GM21825 (cell line): ENCODE data around the gene ABCB11.
"Not testable (repeated sequence)": the region's sequence is repeated elsewhere in the genome, so short reads cannot be mapped to it uniquely, and the experiment has no call there.

Experiments
- ATAC-seq: cut with Tn5 transposase; IDR thresholded peaks from one replicate; pipeline ENCODE4 v1.9.1; 2021; ENCODE audit warnings: mild to moderate bottlenecking, moderate library complexity; ENCODE audit not compliant: unreplicated experiment

ABCB11 gene

DNA sequence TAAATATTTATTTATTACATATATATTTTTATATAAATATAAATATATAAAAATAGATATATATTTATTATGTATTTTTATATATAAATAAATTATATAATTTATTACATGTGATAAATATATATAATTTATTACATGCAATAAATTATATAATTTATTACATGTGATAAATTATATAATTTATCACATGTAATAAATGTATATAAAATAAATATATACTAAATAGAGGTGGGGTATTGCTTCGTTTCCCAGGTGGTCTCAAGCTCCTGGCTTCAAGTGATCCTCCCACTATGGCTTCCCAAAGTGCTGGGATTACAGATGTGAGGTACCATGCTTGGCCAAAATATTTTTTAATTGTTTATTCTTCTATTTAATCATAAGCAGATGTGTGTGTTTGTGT lies 133.7 kb downstream of the ABCB11 start:
- ATAC-seq, result no peak

DNA sequence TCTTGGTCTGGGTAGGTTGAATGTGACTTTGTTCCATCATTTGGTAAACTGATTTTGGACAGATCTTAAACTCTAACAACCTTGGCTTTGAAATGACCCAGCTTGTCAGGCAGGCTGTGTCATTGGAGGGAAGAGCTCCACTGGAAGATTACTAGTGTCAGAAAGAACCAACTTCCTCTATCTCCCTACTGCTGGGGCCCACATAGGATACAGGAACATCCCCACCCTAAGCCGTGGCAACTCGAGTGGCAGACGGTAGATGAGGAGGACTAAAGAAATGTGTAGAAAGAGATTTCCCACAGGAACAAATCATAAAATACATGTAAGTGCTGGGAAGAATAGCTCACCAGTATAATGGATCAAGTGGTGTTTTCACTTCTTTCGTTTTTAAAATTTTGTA lies 134.3 kb downstream of the ABCB11 start:
- ATAC-seq, result no peak

DNA sequence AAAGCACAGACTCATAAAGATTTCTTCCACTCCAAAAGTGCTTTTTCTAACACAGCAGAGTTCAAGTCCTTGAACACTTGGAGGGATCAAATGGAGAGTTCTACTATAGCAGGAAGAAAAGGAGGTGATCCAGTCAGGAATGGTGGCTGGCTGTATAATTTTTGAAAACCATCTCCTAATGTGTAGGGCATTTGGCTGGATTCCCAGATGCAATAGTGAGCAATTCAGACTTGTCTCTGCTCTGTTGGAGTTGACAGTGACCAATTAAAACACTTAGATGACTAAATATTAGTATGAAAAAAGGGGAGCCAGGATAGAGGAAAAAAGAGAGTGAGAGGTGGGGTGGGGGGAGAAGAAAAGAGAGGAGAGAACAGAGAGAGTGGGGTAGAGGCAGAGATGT lies 135.4 kb downstream of the ABCB11 start:
- ATAC-seq, result no peak

DNA sequence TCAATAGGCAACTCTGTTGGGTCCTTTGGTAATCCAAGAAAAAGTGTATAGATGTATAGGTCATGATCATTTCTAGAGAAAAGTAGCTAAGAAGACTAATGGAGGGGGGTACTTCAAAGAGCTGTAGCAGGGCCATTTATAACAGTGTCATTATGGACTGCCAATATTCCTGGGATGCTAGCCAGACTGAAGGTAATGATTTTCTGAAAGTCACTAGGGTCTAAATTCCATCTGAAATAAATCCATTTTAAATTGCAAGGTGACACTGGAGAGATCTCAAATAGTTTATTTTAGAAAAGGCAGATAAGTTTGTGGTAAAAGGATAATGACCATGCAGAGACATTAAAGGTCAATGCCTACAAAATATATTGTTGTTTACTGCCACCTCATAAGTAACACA lies 136.4 kb downstream of the ABCB11 start:
- ATAC-seq, result no peak

DNA sequence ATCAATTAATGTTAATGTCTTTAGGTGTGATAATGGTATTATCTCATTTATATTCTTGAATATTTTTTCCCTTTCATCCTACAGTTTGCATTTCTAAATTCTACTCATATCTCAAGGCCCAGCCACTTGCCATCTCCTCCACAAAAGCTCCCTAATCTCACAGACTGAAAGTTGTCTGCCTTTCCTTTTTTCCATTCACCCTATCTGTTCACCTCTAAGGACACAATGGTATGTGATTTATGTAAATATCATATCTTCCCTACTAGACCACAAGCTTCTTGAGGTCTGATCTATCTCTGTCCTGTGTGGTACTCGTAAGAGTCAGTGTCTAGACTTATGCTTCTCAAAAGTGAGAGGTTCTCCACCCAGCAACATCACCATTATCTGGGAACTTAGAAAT lies 137.0 kb downstream of the ABCB11 start:
- ATAC-seq, result no peak

DNA sequence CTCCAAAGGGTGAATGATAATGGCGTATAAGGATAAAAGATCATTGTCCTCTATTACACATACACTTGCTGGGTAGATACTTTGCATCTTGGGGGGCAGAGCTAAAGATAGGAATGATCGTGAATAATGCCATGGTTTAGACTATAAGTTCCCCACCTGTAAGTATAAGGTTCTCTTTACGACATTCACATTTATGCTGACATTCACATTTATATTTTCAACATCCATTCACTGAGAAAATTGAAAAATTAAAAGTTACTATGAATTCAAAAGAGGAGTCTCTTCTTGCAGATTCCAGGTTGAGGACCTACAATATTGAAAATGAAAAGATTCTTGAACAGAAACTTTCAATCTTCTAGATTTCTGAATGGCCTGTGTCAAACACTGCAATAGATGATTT lies 138.8 kb downstream of the ABCB11 start:
- no peak for ATAC-seq

DNA sequence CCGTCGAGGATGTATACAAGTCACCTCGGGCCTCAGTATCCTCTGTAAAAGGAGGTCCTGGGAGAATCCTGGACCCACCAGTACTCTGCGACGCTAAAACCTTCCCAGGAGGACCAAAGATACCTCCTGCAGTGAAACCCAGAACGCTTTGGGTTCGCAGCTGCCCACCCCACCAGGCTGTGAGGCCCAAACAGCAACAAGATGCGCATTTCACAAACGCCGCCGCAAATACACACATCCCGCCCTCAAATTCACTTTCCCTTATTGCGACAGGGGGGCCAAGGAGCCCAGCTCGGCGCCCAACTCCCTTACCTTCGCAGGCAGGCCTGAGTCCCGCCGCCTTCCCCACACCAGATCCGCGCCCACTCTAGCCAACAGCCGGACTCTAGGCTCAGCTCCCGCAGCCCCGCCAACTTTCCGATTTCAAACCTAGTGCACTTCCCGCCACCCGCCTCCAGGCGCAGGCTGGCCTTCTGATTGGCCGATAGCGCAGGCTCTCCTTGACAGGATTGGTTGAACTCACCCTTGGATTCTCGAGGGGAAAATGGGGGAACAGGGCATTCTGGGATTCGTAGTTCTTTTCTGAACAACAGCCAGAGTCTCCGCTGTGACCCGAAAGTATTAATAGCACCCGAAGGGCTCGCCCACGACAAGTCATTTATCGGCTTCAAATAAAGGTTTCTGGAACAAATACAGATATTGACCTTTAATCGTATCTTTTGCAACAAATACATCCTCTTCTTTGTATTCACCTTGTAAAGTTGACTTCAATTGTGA lies 140.9 kb downstream of the ABCB11 start, which contains the start of gene SPC25:
Gene SPC25, minus strand, starts transcription at position 425 of the 777 bp plus-strand sequence. CDS start 911 bp downstream, outside the sequence.
- peak; percentile 100 for ATAC-seq

DNA sequence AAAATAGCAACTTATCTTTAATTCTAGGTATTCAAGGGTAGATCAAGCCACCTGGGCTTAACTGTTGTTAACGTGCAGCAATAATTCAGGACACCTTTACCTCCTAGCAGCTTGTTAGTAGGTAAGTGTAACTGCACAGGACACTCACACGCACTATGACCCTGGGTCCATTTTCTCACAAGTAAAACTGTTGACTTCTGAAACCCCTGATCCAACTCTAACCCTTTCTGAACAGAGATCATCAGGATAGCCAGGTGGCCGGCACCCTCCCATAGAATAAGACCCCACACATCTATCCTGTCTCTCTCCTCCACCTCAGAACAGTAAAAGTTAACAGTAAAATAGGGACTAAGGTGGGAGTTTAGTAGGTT lies 141.5 kb downstream of the ABCB11 start:
- peak; percentile 8 for ATAC-seq

DNA sequence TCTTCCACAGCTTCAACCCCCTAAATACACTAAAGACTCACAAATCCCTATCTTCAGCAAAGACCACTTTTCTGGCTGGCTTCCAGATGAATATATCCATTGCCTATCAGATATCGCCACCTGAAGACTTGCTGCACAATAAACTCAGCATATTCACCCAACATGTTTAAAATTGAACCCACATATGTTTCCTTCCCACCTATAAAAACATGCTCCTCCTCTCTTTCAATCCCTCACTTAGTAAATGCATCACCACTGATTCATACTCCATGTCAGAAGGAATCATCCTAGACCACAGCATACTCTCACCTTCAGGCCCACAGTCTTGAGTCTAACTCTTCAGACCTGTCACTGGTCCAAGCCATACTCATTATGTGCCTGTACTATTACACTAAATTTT lies 146.1 kb downstream of the ABCB11 start:
- ATAC-seq, result no peak

DNA sequence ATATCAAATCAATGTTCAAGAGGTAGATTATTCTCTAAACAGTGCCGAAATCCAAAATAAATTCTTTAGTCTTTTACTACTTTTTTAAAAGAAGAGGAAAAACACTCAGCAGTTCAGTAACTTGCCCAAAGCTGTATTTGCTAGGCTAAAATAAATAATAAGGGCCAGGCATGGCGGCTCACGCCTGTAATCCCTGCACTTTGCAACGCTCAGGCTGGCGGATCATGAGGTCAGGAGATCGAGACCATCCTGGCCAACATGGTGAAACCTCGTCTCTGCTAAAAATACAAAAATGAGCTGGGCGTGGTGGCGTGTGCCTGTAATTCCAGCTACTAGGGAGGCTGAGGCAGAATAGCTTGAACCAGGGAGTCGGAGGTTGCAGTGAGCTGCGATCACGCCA lies 149.0 kb downstream of the ABCB11 start:
- ATAC-seq, result not testable (repeated sequence)

DNA sequence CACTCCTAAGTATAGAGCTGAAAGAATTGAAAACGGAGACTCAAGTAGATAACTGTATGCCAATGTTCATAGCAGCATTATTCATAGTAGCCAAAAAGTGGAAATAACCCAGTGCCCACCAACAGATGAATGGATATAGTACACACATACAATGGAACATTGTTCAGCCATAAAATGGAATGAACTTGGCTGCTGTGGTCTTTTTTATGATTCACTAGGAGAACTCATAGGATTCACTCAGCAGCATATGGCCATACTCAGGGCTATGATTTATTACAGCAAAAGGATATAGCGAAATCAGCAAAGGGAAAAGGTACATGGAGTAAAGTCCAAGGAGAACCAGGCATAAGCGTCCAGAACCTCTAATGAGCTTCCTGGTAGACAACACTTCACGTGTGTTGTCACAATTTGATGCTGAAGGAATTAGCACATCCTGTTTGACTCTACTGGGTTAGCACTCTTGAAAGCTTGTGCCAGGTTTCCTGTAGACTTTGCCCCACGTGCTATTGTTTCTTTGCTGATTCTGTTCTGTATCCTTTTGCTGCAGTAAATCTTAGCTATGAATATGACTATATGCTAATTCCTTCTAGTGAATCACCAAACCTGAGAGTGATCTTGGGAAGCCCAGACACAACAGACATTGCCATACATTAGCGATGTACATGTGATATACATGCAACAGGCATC lies 156.6 kb downstream of the ABCB11 start:
- ATAC-seq, result no peak

DNA sequence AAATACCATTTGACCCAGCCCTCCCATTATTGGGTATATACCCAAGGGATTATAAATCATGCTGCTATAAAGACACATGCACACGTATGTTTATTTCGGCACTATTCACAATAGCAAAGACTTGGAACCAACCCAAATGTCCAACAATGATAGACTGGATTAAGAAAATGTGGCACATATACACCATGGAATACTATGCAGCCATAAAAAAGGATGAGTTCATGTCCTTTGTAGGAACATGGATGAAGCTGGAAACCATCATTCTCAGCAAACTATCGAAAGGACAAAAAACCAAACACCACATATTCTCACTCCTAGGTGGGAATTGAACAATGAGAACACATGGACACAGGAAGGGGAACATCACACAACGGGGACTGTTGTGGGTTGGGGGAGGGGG lies 160.3 kb downstream of the ABCB11 start:
- ATAC-seq, result not testable (repeated sequence)
